ENCODE results near the gene HOXA9.

HOXA9 gene

GRCh38 chr7:27151931-27152815 lies 13.2 kb downstream of the HOXA9 start, which contains the start of gene HOXA3:
HOXA3 (minus strand) TSS chr7:27152583; CDS start chr7:27110640, 41,943 bp downstream.
- DNase-seq: no peak

DNA sequence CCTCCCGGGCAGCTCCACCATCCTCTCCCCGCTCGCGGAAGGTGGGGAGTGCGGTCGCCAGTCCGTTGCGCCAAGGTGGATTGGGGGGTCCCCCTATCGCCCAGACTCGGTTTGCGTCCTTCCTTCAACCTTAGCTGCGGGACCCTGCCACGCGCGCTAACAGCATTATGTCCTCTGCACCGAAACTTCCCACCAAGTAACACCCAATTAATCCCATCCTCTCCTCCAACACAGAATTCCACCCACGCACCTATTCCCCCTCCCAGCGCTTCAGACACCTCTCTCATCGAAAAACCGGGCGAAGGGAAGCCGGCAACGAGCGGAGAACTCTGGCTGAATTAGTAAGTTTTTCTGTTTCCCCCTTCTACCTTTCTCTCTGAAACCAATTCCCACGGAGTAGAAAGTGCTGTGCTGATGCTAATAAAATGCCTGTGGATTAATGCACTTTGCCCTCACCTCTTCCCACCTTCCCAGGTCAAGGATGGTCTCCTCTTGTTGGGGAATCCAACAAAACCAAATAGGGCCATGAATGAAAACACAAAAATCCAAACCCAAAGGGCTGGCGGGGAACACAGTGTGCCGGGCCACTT lies 13.9 kb downstream of the HOXA9 start:
- DNase-seq: no peak

DNA sequence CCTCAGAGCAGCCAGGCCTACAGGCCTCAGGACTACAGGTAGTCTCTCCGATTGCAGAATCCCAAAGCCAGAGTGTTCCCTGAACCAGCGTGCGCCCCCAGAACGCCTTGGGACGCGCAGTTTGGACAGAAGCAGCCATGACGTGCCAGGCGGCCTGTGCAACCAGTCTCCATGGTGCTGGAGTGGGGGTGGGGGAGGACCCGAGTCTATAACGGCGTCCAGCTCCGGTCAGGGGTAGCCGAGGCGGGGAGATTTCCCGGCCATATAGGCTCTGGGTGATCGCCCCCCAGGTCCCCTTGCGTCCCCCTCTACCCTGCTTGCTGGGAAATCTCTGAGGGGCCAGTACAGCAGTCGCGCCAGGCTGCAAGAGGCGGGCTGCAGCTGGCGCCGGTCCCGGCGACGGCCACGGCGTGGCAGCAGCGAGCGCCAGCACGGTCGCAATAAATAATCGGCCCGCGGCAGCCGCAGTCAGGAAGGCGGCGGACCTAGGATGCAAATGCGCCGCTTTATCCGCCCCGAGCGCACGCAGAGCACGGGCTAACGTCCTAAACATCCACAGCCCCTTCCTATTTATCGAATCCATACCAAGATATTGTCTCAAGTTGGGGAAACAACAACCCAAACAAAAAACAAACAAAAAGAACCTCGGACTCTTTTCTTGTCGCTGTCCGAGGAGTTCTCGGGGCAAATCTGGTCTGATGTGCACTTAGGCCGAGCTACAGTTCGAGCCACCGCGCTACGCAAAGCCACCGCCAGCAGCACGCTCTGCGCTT lies 14.6 kb downstream of the HOXA9 start:
- no peak for DNase-seq

DNA sequence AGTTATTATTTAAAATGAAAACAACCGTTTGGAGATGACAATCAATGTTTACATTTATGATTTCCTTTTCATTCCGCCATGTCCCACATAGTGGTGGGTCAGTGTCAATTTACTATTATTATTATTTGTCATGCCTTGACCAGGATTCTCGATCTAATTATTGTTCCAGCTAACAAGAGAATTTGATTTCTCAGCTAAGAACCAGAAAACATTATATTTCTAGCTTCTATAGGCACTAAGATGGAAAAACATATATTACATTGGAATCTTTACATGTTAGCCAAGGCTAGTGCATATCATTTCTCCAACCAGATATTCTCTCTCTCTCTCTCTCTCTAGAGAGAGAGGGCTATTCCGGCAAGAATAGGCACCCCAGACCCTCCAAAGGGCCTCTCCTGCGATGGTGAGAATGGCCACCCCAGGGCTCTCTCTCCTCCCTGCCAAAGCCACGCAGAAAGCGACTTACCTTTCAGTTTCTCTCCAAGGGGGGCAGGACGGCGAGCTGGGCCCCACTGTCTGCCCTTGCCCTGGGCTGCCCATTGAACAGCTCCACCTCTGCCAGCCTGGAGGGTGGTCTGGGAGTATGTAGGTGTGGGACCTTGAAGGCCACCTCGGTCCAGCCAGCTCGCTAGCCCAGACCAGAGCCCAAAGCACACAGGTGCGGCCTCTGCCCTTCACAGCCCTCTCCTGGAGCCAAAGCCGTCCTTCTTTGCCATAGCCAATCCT lies 15.3 kb downstream of the HOXA9 start:
- no peak for DNase-seq

DNA sequence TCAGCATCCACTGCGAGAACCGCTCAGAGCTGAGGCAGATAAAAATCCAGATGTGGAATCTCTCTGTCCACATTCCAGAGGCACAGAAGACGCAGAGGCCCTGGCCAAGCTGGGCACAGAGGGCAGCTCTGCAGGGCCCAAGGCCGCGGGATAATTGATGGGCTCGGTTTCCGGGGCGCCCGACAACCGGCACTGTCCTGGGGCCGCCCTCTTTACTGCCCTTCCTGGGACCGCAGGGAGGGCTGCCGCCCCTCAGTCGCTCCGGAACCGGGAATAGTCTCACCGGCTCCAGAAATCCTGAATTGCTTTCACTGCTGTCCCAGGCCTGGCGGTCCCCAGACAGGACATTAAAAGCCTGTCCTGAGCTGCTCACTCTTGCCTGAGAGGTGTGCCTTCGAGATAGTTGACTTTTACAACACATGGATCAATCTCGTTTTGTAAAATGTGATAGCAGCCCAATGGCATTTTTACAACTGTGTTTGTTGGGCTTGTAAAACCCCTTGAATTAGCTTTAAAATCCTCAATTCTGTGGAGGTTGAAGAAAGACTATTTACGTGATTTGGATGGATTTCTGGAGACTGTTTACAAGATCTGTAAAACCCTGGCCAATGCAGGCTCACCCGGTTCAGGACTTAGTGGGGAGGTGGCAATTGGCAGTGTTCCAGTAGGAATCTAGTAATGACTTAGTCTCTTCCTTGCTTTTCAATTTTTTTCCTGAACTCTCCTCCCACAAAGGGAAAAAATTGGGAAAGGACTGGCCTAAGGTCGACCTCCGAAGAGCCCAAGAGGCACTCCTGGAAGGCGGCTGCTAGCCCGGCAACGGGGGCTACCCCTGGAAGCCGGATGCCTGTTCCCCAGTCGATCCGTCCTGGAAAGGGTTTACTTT lies 16.3 kb downstream of the HOXA9 start:
- DNase-seq: no peak

- DNase-seq: no peak
Measured at GRCh38 chr7:27148031-27148755, 17.1 kb downstream of the HOXA9 start.

DNA sequence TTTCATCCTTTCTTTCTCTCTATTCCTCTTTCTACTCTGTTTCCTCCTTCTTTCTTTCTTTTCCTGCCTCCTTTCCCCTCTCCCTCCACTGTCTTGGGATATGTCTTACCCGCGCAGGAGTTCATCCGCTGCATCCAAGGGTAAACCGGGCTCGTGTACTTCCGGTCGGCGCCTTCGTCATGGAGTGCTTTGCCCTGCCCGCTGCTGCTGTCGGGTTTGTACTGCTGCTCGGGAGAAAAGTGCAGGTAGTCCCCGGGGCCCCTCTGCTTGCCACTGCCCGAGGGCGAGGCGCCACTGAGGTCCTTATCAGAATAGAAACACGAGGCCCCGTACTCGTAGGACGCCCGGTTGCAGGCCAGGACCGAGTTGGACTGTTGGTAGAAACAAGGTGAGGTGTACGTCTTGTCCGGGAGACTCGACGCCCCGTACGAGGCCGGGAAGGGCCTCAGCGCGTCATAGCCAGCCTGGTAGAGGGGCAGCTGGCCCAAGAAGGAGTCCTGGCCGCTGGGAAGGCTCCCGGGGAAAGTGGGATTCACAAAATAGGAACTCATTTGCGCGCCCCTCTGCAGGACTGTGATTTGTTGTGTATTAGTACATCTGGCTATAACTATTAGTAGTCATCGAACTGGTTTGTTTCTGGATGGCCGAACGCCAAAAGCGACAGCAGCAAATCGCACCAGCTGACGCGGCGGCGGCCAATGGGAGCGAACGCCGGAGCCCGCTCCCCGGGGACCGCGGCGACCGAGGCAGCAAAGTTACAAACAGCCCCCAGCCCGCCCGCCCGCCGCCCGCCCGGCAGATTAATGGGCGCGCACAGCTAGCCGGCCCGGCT lies 17.9 kb downstream of the HOXA9 start, which contains the start of gene HOXA6:
Gene HOXA6 (minus strand): TSS at position 576 of the 832 bp plus-strand sequence. CDS start 25 bp downstream, at position 551.
- DNase-seq: no peak

GRCh38 chr7:27146491-27147198 lies 18.7 kb downstream of the HOXA9 start:
- DNase-seq: no peak

DNA sequence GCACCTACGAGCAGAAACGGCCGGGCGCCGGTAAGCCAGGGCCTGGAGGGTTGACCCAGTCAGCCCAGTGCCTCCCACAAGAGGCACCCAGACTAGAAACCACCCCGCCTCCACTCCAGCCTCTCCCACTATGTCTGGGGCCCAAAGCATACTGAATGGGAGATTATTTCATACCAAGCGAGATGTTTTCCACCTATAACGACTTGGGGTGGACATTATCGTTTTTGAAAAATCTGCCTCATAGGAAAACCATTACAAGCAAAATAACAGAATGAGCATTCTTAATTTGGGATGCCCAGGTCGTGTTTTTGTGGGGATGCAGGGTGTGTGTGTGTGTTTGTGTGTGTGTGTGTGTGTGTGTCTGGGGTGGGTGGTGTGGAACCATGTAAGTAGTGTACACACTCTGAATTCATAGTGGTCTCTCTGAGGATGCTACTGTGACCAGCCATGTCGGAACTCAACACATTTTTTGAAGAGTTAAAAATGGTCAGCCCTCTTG lies 19.4 kb downstream of the HOXA9 start:
- DNase-seq: no peak

- no peak for DNase-seq
Measured at GRCh38 chr7:27145165-27145913, 20.0 kb downstream of the HOXA9 start.

DNA sequence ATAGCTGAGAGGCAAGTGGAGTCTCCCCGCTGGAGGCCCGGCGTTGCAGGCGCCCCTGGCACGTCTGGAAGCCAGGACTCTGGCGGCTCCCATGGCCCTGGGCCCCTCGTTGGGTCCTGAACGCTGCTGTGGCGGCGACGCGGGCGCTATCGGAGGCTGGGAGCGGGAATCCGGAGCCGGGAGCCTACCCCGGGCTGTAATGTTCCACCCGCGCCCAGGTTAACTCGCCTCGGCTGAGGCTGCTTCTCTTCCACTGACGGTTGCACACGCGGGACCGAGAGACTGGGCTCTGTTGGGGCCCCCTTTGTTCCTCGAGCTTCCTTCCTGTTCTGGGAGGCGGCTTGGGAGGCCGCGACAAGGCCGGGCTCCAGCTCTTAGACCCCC lies 20.6 kb downstream of the HOXA9 start:
- DNase-seq: no peak

DNA sequence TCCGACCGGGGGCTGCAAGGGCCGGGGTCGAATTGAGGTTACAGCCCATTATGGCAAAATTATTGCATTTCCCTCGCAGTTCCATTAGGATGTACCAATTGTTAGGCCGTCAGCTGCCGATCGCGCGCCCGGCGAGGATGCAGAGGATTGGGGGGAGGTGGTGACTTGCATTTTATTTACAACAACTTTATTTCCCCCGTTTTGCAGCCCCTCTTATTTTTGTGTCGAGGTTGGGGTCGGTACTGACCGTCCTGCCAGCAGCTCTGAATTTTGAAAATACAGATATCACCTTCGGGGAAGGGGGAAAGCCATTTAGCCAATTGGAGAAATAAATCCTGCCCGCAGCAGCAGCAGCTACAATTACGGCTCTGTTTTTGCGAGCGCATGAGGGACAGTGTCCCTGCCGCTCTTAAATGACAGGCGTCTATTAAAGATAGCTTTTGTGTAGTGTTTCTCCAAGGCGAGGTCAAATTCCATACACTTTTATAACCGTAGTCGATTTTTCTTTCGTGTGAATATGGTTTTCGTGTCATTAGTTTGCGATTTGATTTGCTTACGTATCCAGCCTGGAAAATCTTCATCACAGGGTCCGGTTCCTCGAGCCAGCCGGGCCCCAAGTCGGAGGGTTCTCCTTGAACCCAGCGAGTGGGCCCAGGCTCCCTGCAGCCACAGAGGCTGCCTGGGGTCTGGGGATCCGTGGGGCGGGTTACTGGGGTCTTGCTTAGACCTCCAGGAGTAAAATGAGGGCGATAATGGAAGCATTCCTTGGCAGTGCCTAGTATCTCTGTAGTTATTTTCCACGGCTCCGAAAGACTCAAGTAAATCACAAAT lies 21.2 kb downstream of the HOXA9 start:
- no peak for DNase-seq

GRCh38 chr7:27143023-27143949 lies 22.1 kb downstream of the HOXA9 start, which contains the start of gene HOXA5:
HOXA5 (minus strand) TSS chr7:27143681; CDS start chr7:27143607, 74 bp downstream.
- no peak for DNase-seq

DNA sequence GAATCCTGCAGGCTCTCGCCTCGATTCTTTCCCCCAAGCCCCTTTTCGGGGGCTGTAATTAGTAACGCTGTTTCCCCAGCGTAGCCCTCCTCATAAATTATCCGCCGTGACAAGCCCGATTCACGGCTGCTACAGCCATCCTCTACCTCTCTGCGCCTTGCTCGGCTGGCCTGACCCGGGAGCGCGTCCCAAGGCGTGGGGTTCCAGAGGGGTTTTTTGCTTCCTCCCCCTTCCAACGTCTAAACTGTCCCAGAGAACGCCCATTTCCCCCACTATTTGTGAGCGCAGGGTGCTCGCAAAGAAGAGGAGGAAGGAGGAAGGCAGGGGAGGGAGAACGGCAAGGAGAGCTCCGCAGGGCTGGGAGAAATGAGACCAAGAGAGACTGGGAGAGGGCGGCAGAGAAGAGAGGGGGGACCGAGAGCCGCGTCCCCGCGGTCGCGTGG lies 22.7 kb downstream of the HOXA9 start:
- no peak for DNase-seq

- DNase-seq: no peak
Measured at GRCh38 chr7:27141923-27142579, 23.3 kb downstream of the HOXA9 start.

Data from SIG-M5 (cell line).